ENCODE data around the gene ZDHHC8.

ZDHHC8 gene

DNA sequence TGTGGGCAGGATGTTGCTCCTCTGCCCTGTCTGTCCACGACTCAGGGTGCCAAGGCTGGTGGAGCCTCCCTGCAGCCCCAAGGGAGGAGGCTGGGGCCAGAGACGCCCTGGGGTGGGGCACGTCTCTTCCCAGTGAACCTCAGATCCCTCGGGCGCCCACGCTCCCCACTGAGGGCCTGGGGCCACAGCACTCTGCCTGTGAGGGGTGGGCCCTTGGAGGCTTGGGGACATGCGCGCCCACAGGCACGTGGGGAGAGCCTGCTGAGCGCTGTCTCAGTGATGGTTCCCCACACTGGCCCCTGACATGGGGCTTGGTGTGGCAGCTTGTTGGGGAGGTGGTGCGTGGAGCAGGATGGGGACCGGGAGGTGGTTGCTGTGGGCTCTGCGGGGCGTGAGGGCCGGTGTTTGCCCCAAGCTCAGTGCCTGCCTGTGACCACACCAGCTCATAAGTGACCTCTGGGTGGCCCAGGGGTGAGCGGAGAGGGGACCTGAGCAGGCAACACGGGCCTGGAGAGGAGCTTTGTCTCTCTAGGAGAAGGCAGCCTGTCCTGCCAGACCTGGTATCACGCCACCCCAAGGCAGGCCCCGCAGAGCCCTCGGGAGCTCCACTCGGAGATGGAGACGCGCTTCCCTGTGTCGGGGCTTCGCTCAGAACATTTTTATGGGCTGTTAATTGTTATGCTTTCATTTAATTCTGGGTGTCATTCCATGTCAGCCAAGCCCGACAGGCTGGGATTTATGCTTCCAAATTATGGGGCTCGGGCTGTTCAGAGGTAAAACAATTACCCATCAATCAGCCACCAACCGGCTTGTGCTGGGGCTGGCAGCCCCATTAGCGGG lies 46.7 kb downstream of the ZDHHC8 start:
- Histone ChIP-seq H3K9me2 (replicated peaks; ENCODE audit: control insufficient read depth, low read length) (no peaks in the 10 kb centered on the region), H3F3A (ENCODE audit: control insufficient read depth, insufficient read depth) (no peaks in the 10 kb centered on the region), H3K79me2 (ENCODE audit: control insufficient read depth, low read length) (no peaks in the 10 kb centered on the region), H3K4me1 (ENCODE audit: control insufficient read depth, low read length) (no peaks in the 10 kb centered on the region), H3K36me3 (ENCODE audit: control insufficient read depth, low read length) (no peaks in the 10 kb centered on the region), H3K4me2 (ENCODE audit: low read length) (no peak overlapping the region), H4K20me1 (ENCODE audit: control insufficient read depth, insufficient read depth, low read depth, low read length) (no peaks in the 10 kb centered on the region), H3K27me3 (ENCODE audit: control insufficient read depth, low read length) (no peaks in the 10 kb centered on the region), H3K4me3 (ENCODE audit: low read length) (no peak overlapping the region), H3K27ac (ENCODE audit: low read depth, low read length) (no peak overlapping the region), H3K9me3 (ENCODE audit: control insufficient read depth, insufficient read depth, low read length) (no peaks in the 10 kb centered on the region)
- TF ChIP-seq, protein P1, sequence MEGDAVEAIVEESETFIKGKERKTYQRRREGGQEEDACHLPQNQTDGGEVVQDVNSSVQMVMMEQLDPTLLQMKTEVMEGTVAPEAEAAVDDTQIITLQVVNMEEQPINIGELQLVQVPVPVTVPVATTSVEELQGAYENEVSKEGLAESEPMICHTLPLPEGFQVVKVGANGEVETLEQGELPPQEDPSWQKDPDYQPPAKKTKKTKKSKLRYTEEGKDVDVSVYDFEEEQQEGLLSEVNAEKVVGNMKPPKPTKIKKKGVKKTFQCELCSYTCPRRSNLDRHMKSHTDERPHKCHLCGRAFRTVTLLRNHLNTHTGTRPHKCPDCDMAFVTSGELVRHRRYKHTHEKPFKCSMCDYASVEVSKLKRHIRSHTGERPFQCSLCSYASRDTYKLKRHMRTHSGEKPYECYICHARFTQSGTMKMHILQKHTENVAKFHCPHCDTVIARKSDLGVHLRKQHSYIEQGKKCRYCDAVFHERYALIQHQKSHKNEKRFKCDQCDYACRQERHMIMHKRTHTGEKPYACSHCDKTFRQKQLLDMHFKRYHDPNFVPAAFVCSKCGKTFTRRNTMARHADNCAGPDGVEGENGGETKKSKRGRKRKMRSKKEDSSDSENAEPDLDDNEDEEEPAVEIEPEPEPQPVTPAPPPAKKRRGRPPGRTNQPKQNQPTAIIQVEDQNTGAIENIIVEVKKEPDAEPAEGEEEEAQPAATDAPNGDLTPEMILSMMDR (IDR thresholded peaks at IDR 0.05; ENCODE audit: low read depth, low read length, poor library complexity, severe bottlenecking): no peak
- no peak for TF ChIP-seq EZH2phosphoT487 (IDR thresholded peaks at IDR 0.05; ENCODE audit: borderline replicate concordance, low read length)

DNA sequence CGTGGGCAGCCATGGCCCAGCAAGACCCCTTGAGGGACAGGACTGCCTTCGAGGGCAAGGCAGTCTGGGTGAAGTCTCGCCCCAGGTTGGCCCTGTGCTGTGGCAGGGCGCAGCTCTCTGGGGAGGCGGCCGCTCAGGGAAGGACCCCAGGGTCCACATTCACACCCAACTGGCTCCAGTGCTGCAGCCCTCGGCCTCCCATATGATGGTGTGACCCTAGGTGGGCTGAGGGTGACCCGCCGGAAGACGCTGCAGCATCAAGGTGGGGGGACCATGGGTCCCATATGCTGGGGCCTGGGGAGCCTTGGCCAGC lies 47.3 kb downstream of the ZDHHC8 start:
- Histone ChIP-seq H3K9me2 (replicated peaks; ENCODE audit: control insufficient read depth, low read length) (no peaks in the 10 kb centered on the region), H3K9me3 (ENCODE audit: control insufficient read depth, insufficient read depth, low read length) (no peaks in the 10 kb centered on the region), H3K4me3 (ENCODE audit: low read length) (no peak overlapping the region), H3K4me2 (ENCODE audit: low read length) (no peak overlapping the region), H3K4me1 (ENCODE audit: control insufficient read depth, low read length) (no peaks in the 10 kb centered on the region), H3K36me3 (ENCODE audit: control insufficient read depth, low read length) (no peaks in the 10 kb centered on the region), H4K20me1 (ENCODE audit: control insufficient read depth, insufficient read depth, low read depth, low read length) (no peaks in the 10 kb centered on the region), H3F3A (ENCODE audit: control insufficient read depth, insufficient read depth) (no peaks in the 10 kb centered on the region), H3K27ac (ENCODE audit: low read depth, low read length) (no peak overlapping the region), H3K27me3 (ENCODE audit: control insufficient read depth, low read length) (no peaks in the 10 kb centered on the region), H3K79me2 (ENCODE audit: control insufficient read depth, low read length) (no peaks in the 10 kb centered on the region)
- TF ChIP-seq, protein P1 (IDR thresholded peaks at IDR 0.05; ENCODE audit: low read depth, low read length, poor library complexity, severe bottlenecking): no peak
- TF ChIP-seq EZH2phosphoT487 (IDR thresholded peaks at IDR 0.05; ENCODE audit: borderline replicate concordance, low read length): no peak

DNA sequence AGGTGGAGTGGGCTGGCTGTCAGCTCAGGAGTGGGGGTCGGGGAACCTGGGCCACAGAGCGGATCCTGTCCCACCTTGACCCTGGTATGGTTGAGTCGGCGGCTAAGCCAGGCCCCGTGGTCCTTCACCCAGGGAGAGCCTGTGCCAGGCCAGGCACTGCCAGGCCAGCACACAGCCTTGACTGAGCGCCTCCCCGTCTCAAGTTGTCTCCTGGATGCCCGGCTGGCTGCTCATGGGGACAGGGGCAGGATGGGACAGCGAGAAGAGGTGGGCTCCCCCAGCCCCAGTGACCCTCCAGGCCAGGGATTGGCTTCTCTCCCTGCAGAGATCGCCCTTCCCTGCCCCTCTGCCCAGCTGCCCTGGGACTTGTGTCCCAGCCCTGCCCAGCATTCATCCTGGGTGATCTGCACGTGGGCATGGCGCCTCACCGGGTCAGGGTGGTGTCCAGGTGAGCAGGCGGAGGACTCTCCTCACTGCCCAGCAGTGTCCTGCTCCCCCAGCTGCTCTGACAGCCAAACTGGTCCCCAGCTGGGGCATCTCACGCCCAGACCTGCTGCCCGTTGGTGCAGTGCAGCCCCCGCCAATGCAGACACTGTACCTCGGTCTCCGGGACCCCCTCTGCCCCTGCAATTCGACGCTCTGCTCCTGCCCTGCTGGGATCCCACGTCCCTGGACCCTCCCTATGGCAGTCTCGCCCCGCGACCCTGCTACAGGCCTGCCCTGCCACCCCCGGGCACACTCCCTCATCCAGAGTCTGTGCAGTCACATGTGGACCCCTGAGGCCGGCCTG lies 48.0 kb downstream of the ZDHHC8 start:
- Histone ChIP-seq H3K4me2 (ENCODE audit: low read length) (no peak overlapping the region), H3K9me2 (replicated peaks; ENCODE audit: control insufficient read depth, low read length) (no peaks in the 10 kb centered on the region), H3K27me3 (ENCODE audit: control insufficient read depth, low read length) (no peaks in the 10 kb centered on the region), H4K20me1 (ENCODE audit: control insufficient read depth, insufficient read depth, low read depth, low read length) (no peaks in the 10 kb centered on the region), H3K27ac (ENCODE audit: low read depth, low read length) (no peak overlapping the region), H3F3A (ENCODE audit: control insufficient read depth, insufficient read depth) (no peaks in the 10 kb centered on the region), H3K4me3 (ENCODE audit: low read length) (no peak overlapping the region), H3K9me3 (ENCODE audit: control insufficient read depth, insufficient read depth, low read length) (no peaks in the 10 kb centered on the region), H3K36me3 (ENCODE audit: control insufficient read depth, low read length) (no peaks in the 10 kb centered on the region), H3K4me1 (ENCODE audit: control insufficient read depth, low read length) (no peaks in the 10 kb centered on the region), H3K79me2 (ENCODE audit: control insufficient read depth, low read length) (no peaks in the 10 kb centered on the region)
- TF ChIP-seq, protein P1 (IDR thresholded peaks at IDR 0.05; ENCODE audit: low read depth, low read length, poor library complexity, severe bottlenecking): no peak
- TF ChIP-seq EZH2phosphoT487 (IDR thresholded peaks at IDR 0.05; ENCODE audit: borderline replicate concordance, low read length): no peak

Measured in DOHH2 (cell line).